GM19193 (cell line): ENCODE measurements around the gene SWT1.

ENCODE experiments used
- POLR2A ChIP-seq: IDR thresholded peaks from 4 replicates; pipeline ENCODE4 v1.6.1; 2011; ENCODE audit not compliant: insufficient read depth, insufficient read length; ENCODE audit errors: extremely low read depth

The SWT1 gene

GRCh38 chr1:185224132-185224531 is 67.2 kb downstream of the SWT1 start:
- no peak for TF ChIP-seq POLR2A

GRCh38 chr1:185227161-185227560 is 70.2 kb downstream of the SWT1 start:
- TF ChIP-seq POLR2A: no peak

DNA sequence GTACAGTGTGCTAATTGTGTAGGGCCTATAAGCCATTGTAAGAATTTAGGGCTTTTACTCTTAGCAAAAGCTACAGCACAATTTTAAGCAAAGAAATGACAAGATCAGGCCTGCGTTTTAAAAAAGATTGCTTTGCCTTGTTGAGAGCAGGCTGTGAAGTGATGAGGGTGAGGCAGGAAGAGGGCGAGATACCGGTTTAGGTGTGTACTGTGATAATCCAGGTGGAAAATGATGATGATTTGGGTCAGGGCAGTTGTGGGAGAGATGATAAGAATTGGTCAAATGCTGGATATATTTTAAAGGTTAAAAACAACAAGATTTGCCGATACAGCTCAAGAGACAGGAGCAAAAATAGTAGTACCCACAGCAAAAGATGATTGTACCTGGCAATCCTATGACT is 72.0 kb downstream of the SWT1 start:
- TF ChIP-seq POLR2A: no peak

DNA sequence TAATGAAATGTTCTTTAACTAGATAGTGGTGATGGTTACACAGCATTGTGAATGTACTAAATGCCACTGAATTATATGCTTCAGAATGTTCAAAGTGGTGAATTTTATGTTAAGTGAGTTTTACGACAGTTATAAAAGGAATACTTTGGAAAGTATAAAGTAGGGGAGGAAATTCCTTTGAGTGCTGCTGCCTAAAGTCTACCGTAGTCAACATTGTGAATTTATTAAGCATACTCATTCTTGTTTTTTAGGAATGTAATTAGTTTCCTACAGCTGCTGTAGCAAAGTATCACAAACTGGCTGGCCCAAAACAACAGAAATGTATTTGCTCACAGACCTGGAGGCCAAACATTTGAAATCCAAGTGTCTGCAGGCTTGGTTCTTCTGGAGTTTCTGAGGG is 73.0 kb downstream of the SWT1 start:
- TF ChIP-seq POLR2A: no peak

DNA sequence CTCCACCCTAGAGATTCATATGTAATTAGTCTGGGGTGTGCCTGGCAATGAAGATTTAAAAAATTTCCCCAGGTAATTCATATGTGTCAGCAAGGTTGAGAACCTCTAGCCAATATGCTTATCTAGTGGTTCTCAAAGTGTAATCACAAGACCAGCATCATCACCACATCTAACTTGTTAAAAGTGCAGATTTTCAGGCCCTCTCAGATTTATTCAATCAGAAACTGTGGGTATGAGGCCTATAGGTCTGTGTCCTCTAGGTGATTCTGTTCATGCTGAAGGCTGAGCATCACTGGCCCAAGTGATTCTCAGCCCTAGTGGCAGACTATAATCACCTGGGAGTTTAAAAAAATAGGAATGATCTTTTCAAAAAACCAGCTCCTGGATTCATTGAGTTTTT is 75.9 kb downstream of the SWT1 start:
- TF ChIP-seq POLR2A: no peak

DNA sequence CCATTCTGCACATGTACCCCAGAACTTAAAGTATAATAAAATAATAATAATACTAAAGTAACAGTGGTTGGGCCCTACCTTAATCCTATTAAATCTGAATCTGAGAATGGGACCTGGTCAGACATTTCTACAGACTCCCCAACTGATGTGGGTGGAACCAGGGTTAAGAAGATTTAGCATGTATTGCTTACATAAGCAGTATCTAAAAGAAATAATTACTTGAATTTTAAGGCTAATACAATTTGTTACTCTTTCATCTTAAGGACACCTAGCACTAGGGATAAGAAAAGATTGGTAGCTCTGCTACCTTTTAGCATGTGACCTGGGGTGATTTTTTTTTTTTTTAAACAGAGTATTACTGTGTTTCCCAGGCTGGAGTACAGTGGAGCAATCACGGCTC is 80.7 kb downstream of the SWT1 start:
- no peak for TF ChIP-seq POLR2A

DNA sequence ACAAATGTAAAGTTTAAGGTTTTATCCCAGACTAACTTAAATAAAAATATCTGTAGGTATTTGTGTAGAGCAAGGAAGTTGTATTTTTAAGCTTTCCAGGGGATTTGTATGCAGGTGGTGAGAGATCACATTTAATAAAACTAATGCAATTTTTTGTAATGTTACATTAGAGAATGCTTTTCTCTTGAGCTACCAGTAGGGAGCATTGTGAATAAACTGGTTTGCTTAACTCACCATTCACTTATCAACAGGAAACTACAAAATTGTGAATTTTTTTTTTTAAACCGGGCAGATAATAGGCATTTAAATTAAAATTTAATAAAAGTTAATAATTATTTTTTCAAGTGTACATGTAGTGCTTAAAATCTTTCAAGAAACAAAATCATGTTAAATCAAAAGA is 81.5 kb downstream of the SWT1 start:
- no peak for TF ChIP-seq POLR2A

DNA sequence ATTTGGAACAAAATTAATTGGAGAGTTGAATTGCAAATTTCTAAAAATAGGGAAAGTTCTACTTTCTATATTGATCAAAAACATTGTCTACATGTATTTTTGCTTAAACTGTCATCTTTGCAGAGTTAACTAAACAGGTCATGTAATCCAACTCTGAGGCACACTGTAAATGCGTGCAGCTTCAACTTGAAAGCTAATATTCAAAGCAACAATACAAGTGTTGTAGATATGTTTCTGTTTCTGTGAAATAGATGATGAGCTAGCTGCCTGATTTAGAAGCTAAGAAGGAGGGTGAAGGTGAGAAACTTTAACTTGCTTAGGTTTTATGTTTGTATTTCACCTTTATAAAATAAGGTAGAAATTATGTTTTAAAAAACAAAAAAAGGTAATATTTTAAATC is 82.9 kb downstream of the SWT1 start:
- TF ChIP-seq POLR2A: no peak

DNA sequence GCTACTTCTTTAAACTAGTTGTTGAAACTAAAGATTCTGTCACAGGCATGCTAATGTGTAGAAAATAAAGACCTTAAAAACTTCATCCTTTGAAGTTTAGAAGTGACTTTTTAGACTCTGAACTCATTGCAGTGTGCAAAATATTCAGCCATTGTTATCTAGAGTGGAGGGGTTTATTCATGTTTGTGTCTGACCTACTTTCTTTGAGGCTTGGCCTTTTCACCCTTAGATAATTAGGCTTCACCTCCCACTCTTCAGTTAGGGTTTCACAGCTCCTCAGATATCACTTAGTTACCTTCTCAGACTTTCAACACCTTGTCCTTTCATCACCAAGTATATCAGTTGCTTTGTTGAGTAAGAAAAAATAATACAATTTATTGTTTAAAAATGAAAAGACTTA is 84.2 kb downstream of the SWT1 start:
- no peak for TF ChIP-seq POLR2A

DNA sequence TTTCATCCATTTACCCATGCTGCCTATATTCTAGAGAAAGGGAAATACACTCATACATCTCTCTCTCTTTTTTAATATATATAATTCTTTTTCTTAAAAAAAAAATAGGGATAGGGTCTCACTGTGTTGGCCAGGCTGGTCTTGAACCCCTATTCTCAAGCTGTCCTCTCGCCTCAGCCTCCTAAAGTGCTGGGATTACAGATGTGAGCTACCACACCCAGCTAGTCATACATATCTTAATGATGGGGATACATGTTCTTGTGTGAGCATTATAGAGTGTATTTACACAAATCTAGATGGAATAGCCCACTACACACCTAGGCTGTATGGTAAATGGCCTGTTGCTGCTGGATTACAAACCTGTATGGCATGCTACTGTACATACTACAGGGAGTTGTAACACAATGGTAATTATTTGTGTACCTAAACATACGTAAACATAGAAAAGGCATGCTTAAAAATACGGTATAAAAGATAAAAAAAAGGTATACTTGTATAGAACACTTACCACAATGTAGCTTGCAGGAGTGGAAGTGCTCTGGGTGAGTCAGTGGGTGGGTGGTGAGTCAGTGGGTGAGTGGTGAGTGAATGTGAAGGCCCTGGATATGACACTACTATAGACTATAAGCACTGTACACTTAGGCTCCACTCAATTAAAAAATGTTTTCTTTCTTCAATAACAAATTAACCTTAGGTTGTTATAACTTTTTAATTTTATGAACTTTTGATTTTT is 87.2 kb downstream of the SWT1 start:
- TF ChIP-seq POLR2A: no peak

GRCh38 chr1:185245466-185245865 is 88.5 kb downstream of the SWT1 start:
- TF ChIP-seq POLR2A: no peak

- no peak for TF ChIP-seq POLR2A
Observed at GRCh38 chr1:185249563-185249962, 92.6 kb downstream of the SWT1 start.

GRCh38 chr1:185250063-185250462 is 93.1 kb downstream of the SWT1 start:
- no peak for TF ChIP-seq POLR2A

DNA sequence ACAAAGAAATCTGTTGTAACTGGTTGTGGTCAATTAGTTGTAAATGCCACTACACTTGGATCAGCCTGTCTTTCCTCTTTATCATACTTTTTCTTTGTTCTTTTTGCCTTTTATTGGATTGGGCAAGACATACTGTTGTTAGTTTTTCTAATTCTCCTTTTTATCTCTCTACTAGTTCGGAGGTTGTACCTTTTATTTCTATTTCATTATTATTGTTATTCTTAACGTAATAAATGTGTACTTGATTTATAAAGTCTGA is 100.9 kb downstream of the SWT1 start:
- TF ChIP-seq POLR2A: no peak

GRCh38 chr1:185258676-185259075 is 101.7 kb downstream of the SWT1 start:
- TF ChIP-seq POLR2A: no peak

GRCh38 chr1:185260611-185261010 is 103.6 kb downstream of the SWT1 start:
- TF ChIP-seq POLR2A: no peak

DNA sequence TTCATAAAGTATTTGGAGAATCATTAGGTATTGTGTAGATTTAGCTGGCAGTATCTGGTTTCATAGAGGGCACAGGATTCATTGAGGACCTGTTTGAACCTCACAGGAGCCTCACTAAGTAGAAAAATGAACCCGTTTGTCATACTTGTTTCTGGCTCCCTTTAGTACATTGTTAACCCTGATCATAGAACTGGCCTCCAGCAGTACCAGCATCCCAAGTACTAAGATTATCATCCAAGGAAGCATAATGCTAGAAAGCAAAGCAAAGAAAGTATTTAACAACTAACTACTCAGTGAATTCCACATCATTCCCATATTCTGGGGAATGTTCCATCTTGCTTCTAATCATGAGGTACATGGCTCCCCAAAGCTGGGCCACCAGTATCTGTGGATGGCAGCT is 105.2 kb downstream of the SWT1 start:
- TF ChIP-seq POLR2A: no peak
